ENCODE results near the gene HOXB9. TPM values are rescaled to one million over a fixed set of nuclear protein-coding genes. Genes with fewer than 3 reads are reported as not detected.

HOXB9 gene
- total and polyA plus RNA-seq, 2 donors (not counting 3 experiments of a cell fraction or from before 2014, with no cell fraction given): 0.79 to 1.1 TPM

DNA sequence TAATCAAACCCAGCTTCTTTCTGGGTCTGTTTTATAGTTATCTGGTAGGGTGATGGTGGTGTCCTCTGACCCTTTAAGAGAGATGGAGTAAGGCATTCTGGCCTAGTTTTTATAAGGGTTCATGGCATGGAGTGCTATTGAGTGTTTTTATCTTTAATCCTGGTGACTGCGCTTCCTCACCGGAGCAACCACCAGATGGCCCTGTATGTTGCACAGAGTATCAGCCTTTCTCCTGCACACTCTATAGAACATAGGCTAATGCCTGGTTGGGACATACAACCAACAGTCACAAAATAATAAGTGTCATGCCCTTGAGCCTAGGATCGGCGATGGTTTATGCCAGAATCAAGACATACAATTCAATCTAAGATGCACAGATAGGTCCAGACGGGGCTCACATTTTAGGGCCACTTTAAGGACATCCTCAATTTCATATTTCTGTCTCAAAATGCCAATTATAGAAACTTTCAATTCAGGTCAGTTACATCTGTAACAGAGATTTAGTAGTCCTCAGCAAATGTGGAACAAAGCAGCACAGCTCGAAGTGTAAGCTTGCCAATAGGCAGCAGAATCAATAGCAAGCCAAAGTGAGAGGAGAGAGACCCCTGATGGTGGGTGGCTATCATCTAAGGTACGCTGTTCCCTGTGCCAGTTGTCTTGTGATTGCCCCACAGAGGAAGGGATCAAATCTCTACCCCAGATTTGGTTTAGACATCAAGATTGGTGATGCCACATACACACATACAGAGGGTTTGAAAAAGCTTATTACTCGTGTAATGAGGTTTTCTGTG lies 37.2 kb upstream of the HOXB9 start:
- no peak for FAIRE-seq
- dilution Hi-C loops (cut with MboI; ENCODE audit: extremely low pct_ligation_motif_present, low sequenced_read_pairs): loop anchor here (25.0 kb wide), 1 partner anchor 99 kb away; no protein-coding TSS in a partner anchor

More for the DNA sequence above, 37.2 kb upstream of the HOXB9 start:
- Histone ChIP-seq H3K9ac (replicated peaks; ENCODE audit: extremely low read depth, insufficient read depth, low read length) (no peak overlapping the region), H3K4me1 (ENCODE audit: control insufficient read depth, extremely low read depth, insufficient read depth, low read length) (no peaks in the 10 kb centered on the region), H3K4me2 (ENCODE audit: insufficient read depth, low read length) (no peak overlapping the region), H2AFZ (ENCODE audit: low read depth, low read length) (no peak overlapping the region), H3K36me3 (ENCODE audit: control insufficient read depth in 2 of 2, extremely low read depth in 1 of 2, insufficient read depth in 2 of 2, low read length in 2 of 2) (no peaks in the 10 kb centered on the region), H3K9me3 (replicated peaks; ENCODE audit: control insufficient read depth, insufficient read depth, low read length) (no peaks in the 10 kb centered on the region), H3K79me2 (ENCODE audit: control insufficient read depth, insufficient read depth, low read length) (no peaks in the 10 kb centered on the region), H3K27me3 (ENCODE audit: control insufficient read depth in 2 of 2, insufficient read depth in 2 of 2, low read length in 2 of 2) (peaks cover 11 to 23% of the 10 kb centered on the region in 2 experiments), H3K27ac (ENCODE audit: insufficient read depth, low read depth, low read length) (no peak overlapping the region), H3K9me1 (replicated peaks; ENCODE audit: control insufficient read depth, extremely low read depth, insufficient read depth, low read length) (no peaks in the 10 kb centered on the region), H4K20me1 (replicated peaks; ENCODE audit: control insufficient read depth, extremely low read depth, insufficient read depth, low read length) (no peaks in the 10 kb centered on the region), H3K4me3 (replicated peaks in 1 of 3; ENCODE audit: insufficient read depth in 1 of 3, low read depth in 1 of 3, low read length in 3 of 3) (no peak overlapping the region)
- ChIA-PET CTCF (interaction anchor here (0.5 to 3.0 kb wide), 8 partner anchors 8 to 128 kb away, joined by 3 to 12 read pairs (median 4); no protein-coding TSS in a partner anchor), POLR2A (interaction anchor here (0.5 kb wide), 1 partner anchor 535 kb away, joined by 3 read pairs; no protein-coding TSS in a partner anchor)
- TF ChIP-seq FOS (IDR thresholded peaks at IDR 0.05; ENCODE audit: borderline replicate concordance, insufficient read depth, low read length): no peak
- no peak for TF ChIP-seq GATA2 (IDR thresholded peaks at IDR 0.05; ENCODE audit: insufficient read depth, insufficient read length, low read depth, low read length)
- TF ChIP-seq JUN (IDR thresholded peaks at IDR 0.05; ENCODE audit: borderline replicate concordance, insufficient read depth, insufficient read length, low read depth): no peak
- no peak for TF ChIP-seq POLR2AphosphoS5 (IDR thresholded peaks at IDR 0.05; ENCODE audit: insufficient read depth, low read depth, low read length)
- no peak for TF ChIP-seq MYC (IDR thresholded peaks at IDR 0.05; ENCODE audit: low read depth, low read length)
- TF ChIP-seq, protein P1, sequence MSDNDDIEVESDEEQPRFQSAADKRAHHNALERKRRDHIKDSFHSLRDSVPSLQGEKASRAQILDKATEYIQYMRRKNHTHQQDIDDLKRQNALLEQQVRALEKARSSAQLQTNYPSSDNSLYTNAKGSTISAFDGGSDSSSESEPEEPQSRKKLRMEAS (IDR thresholded peaks at IDR 0.05; ENCODE audit: insufficient read depth, insufficient read length): no peak
- TF ChIP-seq, protein P2, sequence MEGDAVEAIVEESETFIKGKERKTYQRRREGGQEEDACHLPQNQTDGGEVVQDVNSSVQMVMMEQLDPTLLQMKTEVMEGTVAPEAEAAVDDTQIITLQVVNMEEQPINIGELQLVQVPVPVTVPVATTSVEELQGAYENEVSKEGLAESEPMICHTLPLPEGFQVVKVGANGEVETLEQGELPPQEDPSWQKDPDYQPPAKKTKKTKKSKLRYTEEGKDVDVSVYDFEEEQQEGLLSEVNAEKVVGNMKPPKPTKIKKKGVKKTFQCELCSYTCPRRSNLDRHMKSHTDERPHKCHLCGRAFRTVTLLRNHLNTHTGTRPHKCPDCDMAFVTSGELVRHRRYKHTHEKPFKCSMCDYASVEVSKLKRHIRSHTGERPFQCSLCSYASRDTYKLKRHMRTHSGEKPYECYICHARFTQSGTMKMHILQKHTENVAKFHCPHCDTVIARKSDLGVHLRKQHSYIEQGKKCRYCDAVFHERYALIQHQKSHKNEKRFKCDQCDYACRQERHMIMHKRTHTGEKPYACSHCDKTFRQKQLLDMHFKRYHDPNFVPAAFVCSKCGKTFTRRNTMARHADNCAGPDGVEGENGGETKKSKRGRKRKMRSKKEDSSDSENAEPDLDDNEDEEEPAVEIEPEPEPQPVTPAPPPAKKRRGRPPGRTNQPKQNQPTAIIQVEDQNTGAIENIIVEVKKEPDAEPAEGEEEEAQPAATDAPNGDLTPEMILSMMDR (IDR thresholded peaks at IDR 0.05; ENCODE audit: extremely low read depth in 1 of 2, insufficient read depth in 1 of 2, low read depth in 1 of 2, low read length in 2 of 2): no peak
- TF ChIP-seq EZH2 (IDR thresholded peaks at IDR 0.05; ENCODE audit: borderline replicate concordance, low read depth, low read length, severe bottlenecking): no peak
- no peak for TF ChIP-seq POLR2A (IDR thresholded peaks at IDR 0.05; ENCODE audit: low read depth, low read length)
- intact Hi-C loops (cut with micrococcal nuclease): no loop called here
- DNase-seq (ENCODE audit: low read depth, low spot score): no peak
- no TSS peak for BruUV-seq (replicated peaks)

Measured in endothelial cell of umbilical vein (primary cell).